Choroid plexus epithelial cell (primary cell): Measurements from ENCODE around the gene FTL.

ENCODE experiments used
- DNase-seq: peaks from one replicate; pipeline ENCODE4 v3.0.0-alpha.2; 2010; ENCODE audit warnings: low read depth
- H3K4me3 ChIP-seq: 2 replicates; pipeline ENCODE4 v1.5.1; 2011; ENCODE audit warnings: low read depth, mild to moderate bottlenecking, control low read depth, low read length, moderate library complexity
- TF ChIP-seq, protein P1 (sequence below): conservative IDR thresholded peaks from 2 replicates; pipeline ENCODE4 v1.5.1; 2011; ENCODE audit warnings: low read depth, mild to moderate bottlenecking, control low read depth, inconsistent platforms, low read length, moderate library complexity

The FTL gene

DNA sequence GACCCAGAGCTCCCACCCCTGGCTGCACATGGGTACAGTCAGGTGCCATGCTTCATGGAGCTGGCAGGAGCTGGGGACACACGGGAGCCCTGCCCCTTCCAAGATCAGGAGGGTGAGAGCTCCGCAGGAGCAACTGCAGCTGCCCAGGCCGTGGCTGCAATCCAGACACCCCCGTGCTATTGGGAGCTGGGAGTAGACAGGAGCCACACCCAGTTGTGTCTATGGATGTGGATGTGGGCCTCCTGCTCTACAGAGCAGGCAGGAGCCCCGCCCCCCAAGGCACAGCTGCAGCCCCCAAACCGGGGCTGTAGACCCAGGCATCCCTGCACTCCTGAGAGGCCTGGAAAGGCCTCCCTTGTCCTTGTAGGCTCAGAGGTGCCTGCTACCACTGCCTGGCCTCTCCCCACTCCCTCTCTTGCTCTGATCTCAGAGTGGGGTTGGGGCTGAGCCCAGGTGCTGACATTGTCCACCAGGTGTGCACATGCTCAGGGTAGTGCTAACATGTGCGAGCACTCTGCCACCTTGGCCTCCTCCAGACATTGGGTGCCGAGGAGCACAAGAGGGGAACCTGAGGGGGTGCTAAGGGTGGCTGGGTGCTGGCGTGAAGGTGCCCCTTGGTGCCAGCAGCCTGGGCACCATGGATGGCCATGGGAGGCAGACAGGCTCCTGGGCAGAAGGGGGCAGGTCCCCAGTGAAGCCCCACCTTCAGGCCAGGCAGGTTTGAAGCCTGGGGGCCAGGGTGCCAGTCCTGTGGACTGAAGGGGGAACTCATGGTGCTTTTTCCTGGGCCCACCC lies 18.4 kb upstream of the FTL start:
- no peak overlapping the region for H3K4me3 ChIP-seq
- TF ChIP-seq, protein P1, sequence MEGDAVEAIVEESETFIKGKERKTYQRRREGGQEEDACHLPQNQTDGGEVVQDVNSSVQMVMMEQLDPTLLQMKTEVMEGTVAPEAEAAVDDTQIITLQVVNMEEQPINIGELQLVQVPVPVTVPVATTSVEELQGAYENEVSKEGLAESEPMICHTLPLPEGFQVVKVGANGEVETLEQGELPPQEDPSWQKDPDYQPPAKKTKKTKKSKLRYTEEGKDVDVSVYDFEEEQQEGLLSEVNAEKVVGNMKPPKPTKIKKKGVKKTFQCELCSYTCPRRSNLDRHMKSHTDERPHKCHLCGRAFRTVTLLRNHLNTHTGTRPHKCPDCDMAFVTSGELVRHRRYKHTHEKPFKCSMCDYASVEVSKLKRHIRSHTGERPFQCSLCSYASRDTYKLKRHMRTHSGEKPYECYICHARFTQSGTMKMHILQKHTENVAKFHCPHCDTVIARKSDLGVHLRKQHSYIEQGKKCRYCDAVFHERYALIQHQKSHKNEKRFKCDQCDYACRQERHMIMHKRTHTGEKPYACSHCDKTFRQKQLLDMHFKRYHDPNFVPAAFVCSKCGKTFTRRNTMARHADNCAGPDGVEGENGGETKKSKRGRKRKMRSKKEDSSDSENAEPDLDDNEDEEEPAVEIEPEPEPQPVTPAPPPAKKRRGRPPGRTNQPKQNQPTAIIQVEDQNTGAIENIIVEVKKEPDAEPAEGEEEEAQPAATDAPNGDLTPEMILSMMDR: no peak
- no peak for DNase-seq

GRCh38 chr19:48947258-48947542 lies 17.9 kb upstream of the FTL start:
- H3K4me3 ChIP-seq: no peak overlapping the region
- DNase-seq: no peak
- TF ChIP-seq, protein P1: no peak

- no peak for DNase-seq
- H3K4me3 ChIP-seq: no peak overlapping the region
- TF ChIP-seq, protein P1: no peak
These were observed 14.9 kb upstream of the FTL start for GRCh38 chr19:48950159-48950558.

DNA sequence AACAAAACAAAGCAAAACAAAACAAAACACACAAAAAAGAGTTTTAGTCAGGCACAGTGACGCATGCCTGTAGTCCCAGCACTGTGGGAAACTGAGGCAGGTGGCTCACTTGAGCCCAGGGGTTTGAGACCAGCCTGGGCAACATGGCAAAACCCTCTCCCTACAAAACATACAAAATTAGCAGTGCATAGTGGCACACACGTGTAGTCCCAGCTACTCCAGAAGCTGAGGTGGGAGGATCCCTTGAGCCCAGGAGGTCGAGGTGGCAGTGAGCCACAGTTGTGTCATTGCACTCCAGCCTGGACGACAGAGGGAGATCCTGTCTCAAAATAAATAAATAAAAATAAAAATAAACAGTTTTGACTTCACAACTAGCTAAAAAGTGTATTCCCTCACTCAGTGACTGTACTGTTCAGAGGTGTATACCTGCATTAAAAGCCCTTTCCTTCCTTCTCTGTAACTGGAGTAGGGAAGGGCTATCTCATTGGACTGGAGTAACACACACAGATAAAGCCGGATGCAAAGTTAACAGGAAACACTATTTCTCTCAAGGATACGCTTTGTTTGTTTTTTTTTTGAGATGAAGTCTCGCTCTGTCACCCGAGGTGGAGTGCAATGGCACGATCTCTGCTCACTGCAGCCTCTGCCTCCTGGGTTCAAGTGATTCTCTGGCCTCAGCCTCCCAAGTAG lies 14.1 kb upstream of the FTL start:
- TF ChIP-seq, protein P1: no peak
- H3K4me3 ChIP-seq: no peak overlapping the region
- DNase-seq: no peak

- H3K4me3 ChIP-seq: no peak overlapping the region
- TF ChIP-seq, protein P1: no peak
- no peak for DNase-seq
These were observed 12.0 kb upstream of the FTL start for GRCh38 chr19:48953141-48953540.

GRCh38 chr19:48953990-48954594 lies 11.0 kb upstream of the FTL start:
- no peak for DNase-seq
- H3K4me3 ChIP-seq: peak overlapping the region; percentile 95
- TF ChIP-seq, protein P1: no peak
